Measurements from ENCODE around the gene CHN2. TPM values are rescaled to one million over a fixed set of nuclear protein-coding genes. Genes with fewer than 3 reads are reported as not detected.

Gene CHN2
- total RNA-seq, 1 experiment from 2014 or later = 5.0 TPM

- H3K4me3 Mint-ChIP-seq = no peak overlapping the region
- no peak for DNase-seq (ENCODE audit: low spot score)
- POLR2A ChIA-PET = no interaction called here
- no peaks in the 10 kb centered on the region for H3K36me3 Mint-ChIP-seq
- ATAC-seq = no peak
- no peaks in the 10 kb centered on the region for H3K9me3 Mint-ChIP-seq
- no peaks in the 10 kb centered on the region for H3K27me3 Mint-ChIP-seq (ENCODE audit: low read depth)
- TF ChIP-seq ZNF263 (CRISPR knock-in tag; IDR thresholded peaks at IDR 0.05; ENCODE audit: low read depth) (no peak), TP53 (CRISPR knock-in tag; IDR thresholded peaks at IDR 0.05) (no peak), CTCF (IDR thresholded peaks at IDR 0.05) (no peak), IRF1 (CRISPR knock-in tag; IDR thresholded peaks at IDR 0.05) (no peak), E2F4 (CRISPR knock-in tag; IDR thresholded peaks at IDR 0.05; ENCODE audit: borderline replicate concordance, low read depth) (no peak), ELF4 (CRISPR knock-in tag; IDR thresholded peaks at IDR 0.05; ENCODE audit: low read depth) (no peak), GTF2I (CRISPR knock-in tag; conservative IDR thresholded peaks at IDR 0.05) (no peak), ZNF317 (CRISPR knock-in tag; IDR thresholded peaks at IDR 0.05; ENCODE audit: borderline replicate concordance, low read depth) (no peak), ATF1 (CRISPR knock-in tag; IDR thresholded peaks at IDR 0.05) (no peak), FOXK1 (CRISPR knock-in tag; IDR thresholded peaks at IDR 0.05) (no peak), ZNF232 (CRISPR knock-in tag; IDR thresholded peaks at IDR 0.05) (no peak), RELA (CRISPR knock-in tag; IDR thresholded peaks at IDR 0.05; ENCODE audit: borderline replicate concordance) (no peak), TCF7 (CRISPR knock-in tag; IDR thresholded peaks at IDR 0.05; ENCODE audit: low read depth) (no peak), ZBTB21 (CRISPR knock-in tag; IDR thresholded peaks at IDR 0.05; ENCODE audit: borderline replicate concordance) (no peak), NR1H2 (CRISPR knock-in tag; IDR thresholded peaks at IDR 0.05) (no peak), ZNF281 (CRISPR knock-in tag; IDR thresholded peaks at IDR 0.05) (no peak), TEAD4 (CRISPR knock-in tag; IDR thresholded peaks at IDR 0.05) (no peak), ZNF425 (CRISPR knock-in tag; conservative IDR thresholded peaks at IDR 0.05) (no peak), NR2C2 (CRISPR knock-in tag; IDR thresholded peaks at IDR 0.05) (no peak), ZNF512 (CRISPR knock-in tag; IDR thresholded peaks at IDR 0.05; ENCODE audit: borderline replicate concordance) (no peak)
- H3K27ac Mint-ChIP-seq = no peak overlapping the region
- CTCF ChIA-PET = no interaction called here
- H3K4me1 Mint-ChIP-seq = peaks cover 7% of the 10 kb centered on the region; the same call in 1 of the 2 replicates
Measured at GRCh38 chr7:29463504-29464158, 269.1 kb downstream of the CHN2 start.

All from WTC11 (cell line).